ENCODE results near the gene GATAD2A.
"Not testable (repeated sequence)": the region's sequence is repeated elsewhere in the genome, so short reads cannot be mapped to it uniquely, and the experiment has no call there.

The GATAD2A gene

GRCh38 chr19:19404879-19405860 is at the start of gene GATAD2A:
GATAD2A (plus strand) TSS chr19:19405675; CDS start chr19:19465346, 59,671 bp downstream.
- TF ChIP-seq POLR2A (IDR thresholded peaks at IDR 0.05; ENCODE audit: low read length), result peak; percentile 48
- no peak for TF ChIP-seq GATA1 (IDR thresholded peaks at IDR 0.05; ENCODE audit: low read depth, low read length)

GRCh38 chr19:19356500-19356899 is 49.0 kb upstream of the GATAD2A start:
- DNase-seq, result no peak
- TF ChIP-seq POLR2A (IDR thresholded peaks at IDR 0.05; ENCODE audit: low read length) (no peak), GATA1 (IDR thresholded peaks at IDR 0.05; ENCODE audit: low read depth, low read length) (no peak)

More at GRCh38 chr19:19404879-19405860, at the start of gene GATAD2A:
- peak; percentile 97 to 98 for DNase-seq

GRCh38 chr19:19356901-19357566 is 48.4 kb upstream of the GATAD2A start:
- DNase-seq, result no peak
- TF ChIP-seq GATA1 (IDR thresholded peaks at IDR 0.05; ENCODE audit: low read depth, low read length) (no peak), POLR2A (IDR thresholded peaks at IDR 0.05; ENCODE audit: low read length) (no peak)

GRCh38 chr19:19361075-19361594 is 44.3 kb upstream of the GATAD2A start:
- TF ChIP-seq POLR2A (IDR thresholded peaks at IDR 0.05; ENCODE audit: low read length) (no peak), GATA1 (IDR thresholded peaks at IDR 0.05; ENCODE audit: low read depth, low read length) (no peak)
- DNase-seq, result peak; percentile 79 to 85

GRCh38 chr19:19362075-19362474 is 43.4 kb upstream of the GATAD2A start:
- TF ChIP-seq GATA1 (IDR thresholded peaks at IDR 0.05; ENCODE audit: low read depth, low read length) (no peak), POLR2A (IDR thresholded peaks at IDR 0.05; ENCODE audit: low read length) (no peak)
- DNase-seq, result no peak

- DNase-seq, result peak; percentile 81 to 87
- no peak for TF ChIP-seq GATA1 (IDR thresholded peaks at IDR 0.05; ENCODE audit: low read depth, low read length)
- no peak for TF ChIP-seq POLR2A (IDR thresholded peaks at IDR 0.05; ENCODE audit: low read length)
These were observed 38.8 kb upstream of the GATAD2A start for GRCh38 chr19:19366434-19367396.

GRCh38 chr19:19368087-19368486 is 37.4 kb upstream of the GATAD2A start:
- DNase-seq, result no peak
- TF ChIP-seq GATA1 (IDR thresholded peaks at IDR 0.05; ENCODE audit: low read depth, low read length), result no peak
- no peak for TF ChIP-seq POLR2A (IDR thresholded peaks at IDR 0.05; ENCODE audit: low read length)

GRCh38 chr19:19371059-19371458 is 34.4 kb upstream of the GATAD2A start:
- no peak for DNase-seq
- TF ChIP-seq POLR2A (IDR thresholded peaks at IDR 0.05; ENCODE audit: low read length) (no peak), GATA1 (IDR thresholded peaks at IDR 0.05; ENCODE audit: low read depth, low read length) (no peak)

GRCh38 chr19:19372656-19373416 is 32.6 kb upstream of the GATAD2A start:
- DNase-seq, result peak; percentile 62 to 72
- TF ChIP-seq GATA1 (IDR thresholded peaks at IDR 0.05; ENCODE audit: low read depth, low read length) (no peak), POLR2A (IDR thresholded peaks at IDR 0.05; ENCODE audit: low read length) (peak; percentile 29)

GRCh38 chr19:19379527-19379926 is 25.9 kb upstream of the GATAD2A start:
- DNase-seq, result no peak
- no peak for TF ChIP-seq GATA1 (IDR thresholded peaks at IDR 0.05; ENCODE audit: low read depth, low read length)

GRCh38 chr19:19380316-19380715 is 25.2 kb upstream of the GATAD2A start:
- DNase-seq, result not testable (repeated sequence)

GRCh38 chr19:19381007-19381926 is 24.2 kb upstream of the GATAD2A start:
- no peak for TF ChIP-seq POLR2A (IDR thresholded peaks at IDR 0.05; ENCODE audit: low read length)
- TF ChIP-seq GATA1 (IDR thresholded peaks at IDR 0.05; ENCODE audit: low read depth, low read length), result no peak
- DNase-seq, result no peak
